Activated CD4-positive, alpha-beta memory T cell treated with anti-CD3 and anti-CD28 coated beads, Interleukin-2, amount 10 ng/mL, durations not matched to agents 7 days and 5 days (primary cell): ENCODE measurements around the gene CASP3. TPM values are rescaled to one million over a fixed set of nuclear protein-coding genes. Genes with fewer than 3 reads are reported as not detected.

ENCODE experiments used
- CTCF ChIA-PET: fragments of 350-600 bp; sonication (Branson Sonifier 250); formaldehyde crosslinking; loops from one replicate; lab custom pipeline; 2021; ENCODE audit warnings: antibody characterized with exemption, inconsistent platforms; lab: Charles Lee
- POLR2A ChIA-PET: fragments of 350-600 bp; sonication (Branson Sonifier 250); formaldehyde crosslinking; loops from one replicate; lab custom pipeline; 2021; ENCODE audit warnings: antibody characterized with exemption; lab: Charles Lee
- DNase-seq: peaks from one replicate; pipeline ENCODE4 v3.0.0-alpha.2; 2020
- H3K27ac Mint-ChIP-seq: one replicate; pipeline ENCODE4 v1.8.0; 2021; ENCODE audit warnings: mild to moderate bottlenecking, mixed read lengths
- H3K27me3 Mint-ChIP-seq: one replicate; pipeline ENCODE4 v1.8.0; 2021; ENCODE audit warnings: mixed read lengths
- H3K36me3 Mint-ChIP-seq: one replicate; pipeline ENCODE4 v1.8.0; 2021; ENCODE audit warnings: low read depth, mixed read lengths
- H3K4me1 Mint-ChIP-seq: one replicate; pipeline ENCODE4 v1.8.0; 2021; ENCODE audit warnings: mixed read lengths
- H3K4me3 Mint-ChIP-seq: one replicate; pipeline ENCODE4 v1.8.0; 2021; ENCODE audit warnings: mild to moderate bottlenecking, mixed read lengths
- H3K9me3 Mint-ChIP-seq: one replicate; pipeline ENCODE4 v1.8.0; 2021; ENCODE audit warnings: mixed read lengths
- total RNA-seq, 2 experiments: library from RNA; stranded (reverse); gene quantifications; one replicate each; pipeline ENCODE4 v1.2.3, GENCODE V29; 2021

CASP3 gene
- total RNA-seq: 10 to 100 TPM; 71.4 to 77.1 TPM

DNA sequence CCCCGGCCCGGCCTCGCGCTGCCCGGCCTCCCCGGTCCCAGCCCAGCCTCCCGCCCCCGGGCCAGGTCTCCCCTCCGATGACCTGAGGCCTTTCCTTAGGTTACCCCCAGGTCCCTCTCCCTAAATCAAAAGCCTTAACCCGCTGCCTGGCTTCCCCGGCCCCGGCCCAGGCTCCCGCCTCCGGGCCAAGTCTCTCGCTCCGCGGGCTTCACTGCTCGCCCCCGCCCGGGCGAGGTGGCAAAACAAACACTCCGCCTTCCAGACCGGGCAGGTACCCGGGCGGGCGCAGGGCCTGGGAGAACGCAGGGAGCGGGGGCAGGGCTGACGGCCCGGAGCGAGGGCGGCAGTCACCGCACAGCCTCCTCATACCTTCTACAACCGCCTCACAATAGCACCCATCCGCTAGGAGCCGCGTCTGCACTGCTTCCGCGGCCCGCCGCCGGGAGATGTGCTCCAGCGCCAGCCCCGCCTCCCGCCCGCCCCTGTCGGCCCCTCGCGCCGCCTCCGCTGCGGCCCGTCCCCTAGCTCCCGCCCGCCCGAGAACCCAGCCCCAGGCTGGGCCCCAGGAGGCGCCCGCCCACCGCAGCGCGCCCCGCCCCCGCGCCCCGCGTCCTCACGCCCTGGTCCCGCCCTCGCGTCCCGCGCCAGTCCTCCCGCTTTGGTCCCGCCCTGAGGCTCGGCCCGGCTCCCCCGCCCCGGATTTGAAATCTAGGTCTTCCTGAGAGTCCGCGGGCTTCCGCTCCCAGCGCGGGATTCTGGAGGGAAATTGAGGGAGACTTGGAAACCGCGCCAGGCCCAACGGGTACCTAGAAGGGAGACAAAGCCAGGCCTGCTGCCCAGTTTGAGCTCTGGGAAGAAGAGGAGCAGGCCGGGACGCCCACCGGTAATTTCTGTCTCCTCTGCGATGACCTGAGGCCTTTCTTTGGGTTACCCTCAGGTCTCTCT is at the start of gene CASP3, which contains the start of gene PRIMPOL:
Gene CASP3 (minus strand): TSS at position 422 of the 945 bp plus-strand sequence. CDS start 10,994 bp downstream, outside the sequence.
Gene PRIMPOL (plus strand): TSS at position 713 of the 945 bp plus-strand sequence. CDS start 7,403 bp downstream, outside the sequence.
- peak; percentile 97 for DNase-seq
- no peaks in the 10 kb centered on the region for H3K27me3 Mint-ChIP-seq
- H3K36me3 Mint-ChIP-seq: peaks cover 53% of the 10 kb centered on the region
- ChIA-PET CTCF (interaction anchor here (0.6 to 4.3 kb wide), 22 partner anchors 11 to 485 kb away, joined by 3 to 48 read pairs (median 4); partner anchors contain the start of gene CENPU), POLR2A (interaction anchor here (0.5 to 4.4 kb wide), 34 partner anchors 10 to 746 kb away, joined by 3 to 103 read pairs (median 5); partner anchors contain the start of genes ACSL1, CENPU, IRF2 and LRP2BP)
- peaks cover 63% of the 10 kb centered on the region for H3K4me1 Mint-ChIP-seq
- H3K27ac Mint-ChIP-seq: peak within 1 kb of the TSS; percentile 89
- H3K9me3 Mint-ChIP-seq: no peaks in the 10 kb centered on the region
- peak within 1 kb of the TSS; percentile 91 for H3K4me3 Mint-ChIP-seq

DNA sequence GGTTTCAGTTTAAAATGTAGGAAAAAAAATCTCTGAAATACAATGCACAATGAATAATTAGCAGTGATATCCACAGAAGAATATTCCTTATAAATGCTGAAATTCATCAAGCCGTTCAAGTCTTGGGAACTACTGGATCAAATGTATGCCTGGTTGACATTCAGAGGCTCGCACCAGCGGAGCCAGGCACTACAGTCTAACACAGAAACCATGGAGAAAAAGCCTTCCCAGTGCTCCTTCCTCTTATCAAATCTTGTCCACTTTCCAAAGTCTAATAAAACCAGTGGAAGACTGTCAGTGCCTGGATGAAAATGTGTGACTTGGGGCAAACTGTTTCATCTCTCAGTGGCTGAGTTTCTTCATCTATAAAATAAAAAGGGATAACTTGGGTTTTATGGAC is 48.7 kb upstream of the CASP3 start:
- H3K27me3 Mint-ChIP-seq: no peaks in the 10 kb centered on the region
- ChIA-PET CTCF (no interaction called here), POLR2A (interaction anchor here (1.4 to 1.6 kb wide), 2 partner anchors 9 to 13 kb away, joined by 4 to 5 read pairs; no protein-coding TSS in a partner anchor)
- no peak overlapping the region for H3K4me3 Mint-ChIP-seq
- no peak overlapping the region for H3K27ac Mint-ChIP-seq
- DNase-seq: no peak
- peaks cover 68% of the 10 kb centered on the region for H3K36me3 Mint-ChIP-seq
- peaks cover 4% of the 10 kb centered on the region for H3K4me1 Mint-ChIP-seq
- no peaks in the 10 kb centered on the region for H3K9me3 Mint-ChIP-seq

DNA sequence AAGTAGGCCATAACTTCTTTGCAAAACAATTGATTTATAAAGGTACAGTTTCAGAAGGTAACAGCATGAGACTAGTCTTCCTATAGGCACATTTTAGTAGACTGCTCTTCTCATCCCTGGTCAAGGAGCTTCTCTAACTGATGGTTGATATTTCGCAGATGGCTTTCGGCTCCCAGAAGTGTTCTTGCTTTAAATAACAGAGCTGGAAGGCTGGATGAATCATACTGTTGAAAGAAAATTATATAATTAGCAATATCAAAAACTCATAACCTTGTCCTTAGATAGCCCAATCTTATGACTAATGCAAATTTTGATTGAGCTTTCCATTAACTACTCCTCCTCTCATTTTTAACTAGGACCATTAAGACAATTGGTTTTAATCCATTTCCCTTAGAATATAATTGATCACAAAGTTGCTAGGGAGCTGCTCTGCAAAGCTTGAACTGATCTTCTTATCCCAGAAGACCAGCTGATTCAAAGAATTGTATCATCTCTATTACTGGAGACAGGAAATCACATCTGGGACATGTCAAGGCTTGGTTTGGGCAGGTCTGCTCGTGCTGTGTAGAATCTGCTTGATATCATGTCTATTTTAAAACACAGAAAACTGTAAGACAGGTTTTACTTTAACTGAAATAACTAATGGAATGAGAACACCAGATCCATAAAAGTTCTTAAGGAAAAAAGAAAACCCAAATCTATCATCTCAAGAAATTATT is 46.1 kb upstream of the CASP3 start:
- no peak for DNase-seq
- H3K36me3 Mint-ChIP-seq: peaks cover 62% of the 10 kb centered on the region
- ChIA-PET CTCF (interaction anchor here (0.7 to 1.2 kb wide), 5 partner anchors 9 to 430 kb away, joined by 3 read pairs; partner anchors contain the start of gene PRIMPOL), POLR2A (interaction anchor here (1.4 to 2.9 kb wide), 4 partner anchors 9 to 47 kb away, joined by 3 to 11 read pairs (median 8); partner anchors contain the start of genes CASP3 and PRIMPOL)
- no peak overlapping the region for H3K4me3 Mint-ChIP-seq
- no peaks in the 10 kb centered on the region for H3K27me3 Mint-ChIP-seq
- H3K27ac Mint-ChIP-seq: peak overlapping the region; percentile 11
- H3K9me3 Mint-ChIP-seq: no peaks in the 10 kb centered on the region
- peaks cover 5% of the 10 kb centered on the region for H3K4me1 Mint-ChIP-seq

DNA sequence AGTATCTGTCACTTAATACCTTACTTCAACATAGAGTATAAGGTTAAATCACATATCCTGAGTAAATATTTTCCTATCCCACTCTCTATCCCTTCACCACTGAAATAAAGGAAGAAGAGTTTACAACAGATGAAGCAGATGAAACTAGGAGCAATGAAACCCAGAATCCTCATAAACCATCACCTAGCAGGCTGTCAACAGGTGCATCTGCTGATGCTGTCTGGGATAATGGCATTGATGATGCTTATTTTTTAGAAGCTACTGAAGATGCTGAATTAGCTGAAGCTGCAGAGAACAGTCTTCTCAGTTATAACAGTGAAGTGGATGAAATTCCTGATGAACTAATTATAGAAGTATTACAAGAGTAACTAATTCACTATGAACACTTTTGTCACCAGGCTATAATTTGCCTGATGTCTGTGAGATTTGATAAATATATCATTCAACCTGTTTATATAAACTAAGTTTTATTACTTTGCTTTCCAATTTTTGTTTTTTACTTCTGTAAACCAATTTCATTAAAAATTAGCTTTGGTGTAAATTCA is 45.2 kb upstream of the CASP3 start:
- Mint-ChIP-seq H3K36me3 (peaks cover 61% of the 10 kb centered on the region), H3K4me3 (no peak overlapping the region), H3K27ac (no peak overlapping the region), H3K27me3 (no peaks in the 10 kb centered on the region), H3K4me1 (peaks cover 5% of the 10 kb centered on the region), H3K9me3 (no peaks in the 10 kb centered on the region)
- POLR2A ChIA-PET: interaction anchor here (1.2 to 2.9 kb wide), 5 partner anchors 8 to 46 kb away, joined by 3 to 11 read pairs (median 5); partner anchors contain the start of genes CASP3, CENPU and PRIMPOL
- DNase-seq: no peak
- CTCF ChIA-PET: interaction anchor here (1.1 to 1.2 kb wide), 2 partner anchors 9 to 10 kb away, joined by 3 read pairs; no protein-coding TSS in a partner anchor

DNA sequence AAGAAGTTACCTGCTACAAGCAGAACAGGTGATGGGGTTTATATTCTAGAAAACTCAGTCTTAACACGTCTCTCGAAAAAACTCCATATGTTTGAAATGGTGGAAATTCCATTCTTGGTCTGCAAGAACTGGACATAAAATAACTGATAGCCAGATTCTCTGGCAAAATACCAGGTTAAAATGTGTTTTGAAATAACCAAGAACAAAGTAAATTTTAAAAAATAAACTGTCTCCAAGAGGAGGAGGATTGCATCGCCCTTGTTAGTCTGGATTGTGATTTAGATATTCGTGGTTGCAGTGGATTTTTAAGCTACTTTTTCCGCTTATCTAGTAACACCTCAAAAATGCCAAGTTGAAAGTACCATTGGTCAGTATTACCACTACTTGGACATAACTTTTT is 43.8 kb upstream of the CASP3 start:
- no peak overlapping the region for H3K27ac Mint-ChIP-seq
- no peaks in the 10 kb centered on the region for H3K27me3 Mint-ChIP-seq
- ChIA-PET POLR2A (interaction anchor here (1.2 kb wide), 1 partner anchor 41 kb away, joined by 4 read pairs; the partner anchor contains the start of gene CENPU), CTCF (no interaction called here)
- H3K9me3 Mint-ChIP-seq: no peaks in the 10 kb centered on the region
- H3K4me3 Mint-ChIP-seq: no peak overlapping the region
- DNase-seq: no peak
- H3K36me3 Mint-ChIP-seq: peaks cover 60% of the 10 kb centered on the region
- peaks cover 15% of the 10 kb centered on the region for H3K4me1 Mint-ChIP-seq

DNA sequence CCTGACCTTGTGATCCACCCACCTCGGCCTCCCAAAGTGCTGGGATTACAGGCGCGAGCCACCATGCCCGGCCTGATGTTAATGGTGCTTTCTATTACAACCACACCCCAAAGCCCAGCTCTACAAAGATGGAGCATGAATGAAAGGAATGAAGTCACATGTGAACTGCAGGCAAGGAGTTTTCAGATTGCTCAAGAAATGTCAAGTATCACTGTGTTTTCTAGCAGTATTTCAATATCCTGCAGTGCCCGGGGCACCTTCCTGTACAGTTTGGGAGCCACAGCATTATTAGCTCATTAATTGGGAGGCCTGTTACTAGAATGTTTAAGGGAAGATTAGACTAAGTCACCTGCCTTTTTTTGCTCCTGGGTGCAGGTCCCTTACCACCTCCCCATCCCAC is 40.4 kb upstream of the CASP3 start:
- no peaks in the 10 kb centered on the region for H3K9me3 Mint-ChIP-seq
- ChIA-PET POLR2A (no interaction called here), CTCF (no interaction called here)
- no peak for DNase-seq
- H3K27me3 Mint-ChIP-seq: no peaks in the 10 kb centered on the region
- H3K27ac Mint-ChIP-seq: no peak overlapping the region
- peaks cover 34% of the 10 kb centered on the region for H3K36me3 Mint-ChIP-seq
- no peak overlapping the region for H3K4me3 Mint-ChIP-seq
- peaks cover 19% of the 10 kb centered on the region for H3K4me1 Mint-ChIP-seq

DNA sequence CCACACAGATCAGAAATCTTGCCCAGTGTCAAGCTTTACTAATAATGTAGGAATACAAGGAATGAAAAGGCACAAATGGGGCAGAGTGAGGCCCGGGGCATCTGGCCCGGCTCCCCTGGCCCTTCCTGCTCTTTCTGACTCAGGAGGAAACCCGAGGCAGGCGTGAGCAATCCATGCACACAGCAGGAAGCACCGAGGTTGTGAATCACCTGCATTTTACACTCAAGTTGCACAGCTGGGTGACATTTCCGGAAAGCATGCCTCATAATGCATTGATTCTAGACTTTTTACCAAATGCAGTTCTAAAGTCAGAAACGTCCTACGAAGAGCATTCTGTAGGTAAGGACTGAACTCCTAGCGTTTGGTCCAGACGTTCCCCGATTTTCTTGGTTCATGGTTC is 39.2 kb upstream of the CASP3 start:
- H3K4me1 Mint-ChIP-seq: peaks cover 22% of the 10 kb centered on the region
- H3K4me3 Mint-ChIP-seq: no peak overlapping the region
- POLR2A ChIA-PET: no interaction called here
- H3K9me3 Mint-ChIP-seq: no peaks in the 10 kb centered on the region
- H3K27me3 Mint-ChIP-seq: no peaks in the 10 kb centered on the region
- peak overlapping the region; percentile 24 for H3K27ac Mint-ChIP-seq
- CTCF ChIA-PET: no interaction called here
- H3K36me3 Mint-ChIP-seq: peaks cover 25% of the 10 kb centered on the region
- peak; percentile 26 for DNase-seq

DNA sequence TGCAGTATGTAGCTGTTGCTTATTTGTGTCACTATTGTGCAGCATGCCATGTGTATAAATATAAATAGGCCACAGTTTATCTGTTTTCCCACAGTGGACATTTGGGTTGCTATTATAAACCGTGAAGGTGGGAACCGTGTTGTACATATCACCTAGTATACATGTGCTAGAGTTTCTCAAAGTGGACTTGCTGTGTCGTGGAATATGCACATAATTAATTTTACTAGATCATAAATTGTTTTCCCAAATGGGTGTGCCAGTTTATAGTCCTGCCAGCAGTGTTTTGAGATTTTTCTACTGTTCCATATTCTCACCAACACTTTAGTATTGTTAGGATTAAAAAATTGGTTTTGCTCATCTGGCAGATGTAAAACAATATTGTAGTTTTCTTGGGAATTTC is 38.8 kb upstream of the CASP3 start:
- Mint-ChIP-seq H3K4me1 (peaks cover 22% of the 10 kb centered on the region), H3K27me3 (no peaks in the 10 kb centered on the region), H3K4me3 (no peak overlapping the region), H3K9me3 (no peaks in the 10 kb centered on the region), H3K36me3 (peaks cover 20% of the 10 kb centered on the region), H3K27ac (no peak overlapping the region)
- POLR2A ChIA-PET: no interaction called here
- CTCF ChIA-PET: no interaction called here
- no peak for DNase-seq

DNA sequence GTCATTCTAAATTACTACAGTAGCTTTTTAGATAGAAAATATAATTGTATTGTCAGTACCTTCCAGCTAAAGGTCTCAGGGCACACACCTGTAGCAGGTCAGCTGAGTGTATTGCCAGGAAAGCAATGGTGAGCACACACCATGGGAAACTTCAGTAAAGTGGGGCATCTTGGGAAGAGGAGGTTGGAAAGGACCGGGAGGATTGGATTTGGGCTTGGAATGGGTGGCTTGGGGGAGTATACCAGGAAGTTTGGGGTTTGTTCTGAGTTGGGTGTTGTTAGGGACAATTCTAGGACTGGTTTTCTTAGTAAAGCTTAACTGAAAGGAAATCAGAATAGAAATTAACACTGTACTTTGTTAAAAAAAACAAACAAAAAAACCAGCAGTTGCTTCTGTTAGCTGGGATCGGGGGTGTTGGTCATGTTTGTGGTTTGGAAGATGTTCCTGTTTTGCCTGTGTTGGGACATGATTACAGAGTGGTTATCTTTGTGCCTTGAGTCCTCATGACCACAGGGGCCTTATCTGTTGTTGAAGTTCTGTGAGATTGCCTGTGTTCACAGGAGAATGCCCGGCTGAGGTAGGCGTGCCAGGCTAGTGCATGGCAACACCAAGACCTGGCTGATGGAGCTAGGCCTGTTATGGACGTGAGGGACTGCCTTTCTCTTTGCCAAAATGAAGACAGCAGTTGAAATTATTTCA is 35.4 kb upstream of the CASP3 start:
- no peaks in the 10 kb centered on the region for H3K27me3 Mint-ChIP-seq
- DNase-seq: no peak
- no peaks in the 10 kb centered on the region for H3K9me3 Mint-ChIP-seq
- ChIA-PET CTCF (interaction anchor here (0.6 to 1.1 kb wide), 5 partner anchors 10 to 421 kb away, joined by 3 to 7 read pairs (median 3); no protein-coding TSS in a partner anchor), POLR2A (interaction anchor here (0.8 to 1.1 kb wide), 2 partner anchors 12 to 16 kb away, joined by 3 to 5 read pairs; no protein-coding TSS in a partner anchor)
- H3K27ac Mint-ChIP-seq: peak overlapping the region; percentile 32
- H3K4me3 Mint-ChIP-seq: no peak overlapping the region
- peaks cover 21% of the 10 kb centered on the region for H3K4me1 Mint-ChIP-seq
- peaks cover 4% of the 10 kb centered on the region for H3K36me3 Mint-ChIP-seq

DNA sequence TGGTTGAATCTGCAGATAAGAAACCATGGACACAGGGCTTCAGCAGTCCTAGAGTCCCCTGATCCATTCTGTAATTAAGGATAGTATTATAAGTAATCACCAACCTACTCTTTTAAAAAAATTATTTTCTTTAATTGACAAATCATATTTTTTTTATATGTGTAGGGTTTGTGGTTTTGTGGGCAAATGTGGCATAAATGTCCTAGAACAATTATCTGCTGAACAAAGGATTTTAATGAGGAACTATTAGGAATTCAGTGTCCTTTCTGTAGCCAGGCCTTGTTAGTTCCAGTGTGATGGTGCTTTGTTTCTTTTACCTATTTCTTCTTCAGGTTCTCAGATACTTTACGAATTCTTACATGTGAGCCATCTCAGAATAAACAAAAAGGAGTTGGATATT is 32.7 kb upstream of the CASP3 start:
- Mint-ChIP-seq H3K27ac (no peak overlapping the region), H3K4me1 (peaks cover 14% of the 10 kb centered on the region), H3K9me3 (no peaks in the 10 kb centered on the region), H3K27me3 (no peaks in the 10 kb centered on the region), H3K4me3 (no peak overlapping the region), H3K36me3 (peaks cover 6% of the 10 kb centered on the region)
- DNase-seq: no peak
- ChIA-PET POLR2A (no interaction called here), CTCF (interaction anchor here (0.8 kb wide), 1 partner anchor 418 kb away, joined by 3 read pairs; no protein-coding TSS in a partner anchor)

DNA sequence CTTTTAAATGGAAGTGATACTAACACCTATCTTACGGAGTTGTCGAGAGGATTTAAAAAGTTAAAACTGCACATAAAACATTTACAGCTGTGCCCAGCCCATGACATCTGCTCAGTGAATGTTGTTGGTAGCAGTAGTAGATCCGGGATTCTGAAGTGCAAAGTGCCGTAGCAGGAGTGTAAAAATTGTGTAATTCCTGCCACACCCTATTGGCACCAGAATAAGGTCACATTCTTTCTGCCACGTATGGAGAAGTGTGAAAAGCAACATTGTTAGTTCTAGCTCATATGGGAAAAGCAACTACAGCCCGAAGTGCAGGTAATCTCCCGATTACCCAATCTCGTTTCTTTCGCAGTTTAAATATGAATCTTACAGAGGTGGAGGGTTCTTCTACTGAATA is 31.5 kb upstream of the CASP3 start:
- Mint-ChIP-seq H3K36me3 (peaks cover 6% of the 10 kb centered on the region), H3K27ac (no peak overlapping the region)

More for the DNA sequence above, 31.5 kb upstream of the CASP3 start:
- Mint-ChIP-seq H3K9me3 (no peaks in the 10 kb centered on the region), H3K27me3 (no peaks in the 10 kb centered on the region), H3K4me3 (no peak overlapping the region), H3K4me1 (peaks cover 14% of the 10 kb centered on the region)
- no peak for DNase-seq
- POLR2A ChIA-PET: no interaction called here
- CTCF ChIA-PET: no interaction called here
